ENCODE data around the gene CNDP2. TPM values are rescaled to one million over a fixed set of nuclear protein-coding genes. Genes with fewer than 3 reads are reported as not detected.

The CNDP2 gene
- total and polyA plus RNA-seq, 2 of the 13 experiments (the other 11 are each of a cell fraction or from before 2014, with no cell fraction given): 64.7 to 80.8 TPM

- TF ChIP-seq ATRX (CRISPR knock-in tag; IDR thresholded peaks at IDR 0.05; ENCODE audit: borderline replicate concordance) (no peak), ZNF501 (CRISPR knock-in tag; IDR thresholded peaks at IDR 0.05) (no peak), ELF4 (CRISPR knock-in tag; IDR thresholded peaks at IDR 0.05; ENCODE audit: borderline replicate concordance) (no peak), POLR2AphosphoS2 (IDR thresholded peaks at IDR 0.05; ENCODE audit: low read depth, low read length) (no peak), CENPT (CRISPR knock-in tag; IDR thresholded peaks at IDR 0.05; ENCODE audit: low read depth) (no peak)
- TF ChIP-seq, protein P1, sequence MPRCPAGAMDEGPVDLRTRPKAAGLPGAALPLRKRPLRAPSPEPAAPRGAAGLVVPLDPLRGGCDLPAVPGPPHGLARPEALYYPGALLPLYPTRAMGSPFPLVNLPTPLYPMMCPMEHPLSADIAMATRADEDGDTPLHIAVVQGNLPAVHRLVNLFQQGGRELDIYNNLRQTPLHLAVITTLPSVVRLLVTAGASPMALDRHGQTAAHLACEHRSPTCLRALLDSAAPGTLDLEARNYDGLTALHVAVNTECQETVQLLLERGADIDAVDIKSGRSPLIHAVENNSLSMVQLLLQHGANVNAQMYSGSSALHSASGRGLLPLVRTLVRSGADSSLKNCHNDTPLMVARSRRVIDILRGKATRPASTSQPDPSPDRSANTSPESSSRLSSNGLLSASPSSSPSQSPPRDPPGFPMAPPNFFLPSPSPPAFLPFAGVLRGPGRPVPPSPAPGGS (CRISPR knock-in tag; IDR thresholded peaks at IDR 0.05): no peak
- TF ChIP-seq, protein P2, sequence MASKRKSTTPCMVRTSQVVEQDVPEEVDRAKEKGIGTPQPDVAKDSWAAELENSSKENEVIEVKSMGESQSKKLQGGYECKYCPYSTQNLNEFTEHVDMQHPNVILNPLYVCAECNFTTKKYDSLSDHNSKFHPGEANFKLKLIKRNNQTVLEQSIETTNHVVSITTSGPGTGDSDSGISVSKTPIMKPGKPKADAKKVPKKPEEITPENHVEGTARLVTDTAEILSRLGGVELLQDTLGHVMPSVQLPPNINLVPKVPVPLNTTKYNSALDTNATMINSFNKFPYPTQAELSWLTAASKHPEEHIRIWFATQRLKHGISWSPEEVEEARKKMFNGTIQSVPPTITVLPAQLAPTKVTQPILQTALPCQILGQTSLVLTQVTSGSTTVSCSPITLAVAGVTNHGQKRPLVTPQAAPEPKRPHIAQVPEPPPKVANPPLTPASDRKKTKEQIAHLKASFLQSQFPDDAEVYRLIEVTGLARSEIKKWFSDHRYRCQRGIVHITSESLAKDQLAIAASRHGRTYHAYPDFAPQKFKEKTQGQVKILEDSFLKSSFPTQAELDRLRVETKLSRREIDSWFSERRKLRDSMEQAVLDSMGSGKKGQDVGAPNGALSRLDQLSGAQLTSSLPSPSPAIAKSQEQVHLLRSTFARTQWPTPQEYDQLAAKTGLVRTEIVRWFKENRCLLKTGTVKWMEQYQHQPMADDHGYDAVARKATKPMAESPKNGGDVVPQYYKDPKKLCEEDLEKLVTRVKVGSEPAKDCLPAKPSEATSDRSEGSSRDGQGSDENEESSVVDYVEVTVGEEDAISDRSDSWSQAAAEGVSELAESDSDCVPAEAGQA (IDR thresholded peaks at IDR 0.05; ENCODE audit: low read depth): no peak
- TF ChIP-seq, protein P2 (CRISPR knock-in tag; IDR thresholded peaks at IDR 0.05; ENCODE audit: borderline replicate concordance): no peak
- TF ChIP-seq, protein P3, sequence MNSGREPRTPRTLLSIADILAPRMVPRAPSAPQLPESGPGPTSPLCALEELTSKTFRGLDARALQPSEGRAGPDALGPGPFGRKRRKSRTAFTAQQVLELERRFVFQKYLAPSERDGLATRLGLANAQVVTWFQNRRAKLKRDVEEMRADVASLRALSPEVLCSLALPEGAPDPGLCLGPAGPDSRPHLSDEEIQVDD (CRISPR knock-in tag; IDR thresholded peaks at IDR 0.05; ENCODE audit: borderline replicate concordance): no peak
Measured at GRCh38 chr18:74556126-74556525, 60.0 kb downstream of the CNDP2 start (continued).

All from HepG2 (cell line).